HG03442 (cell line): Measurements from ENCODE around the gene EYS.

Experiments used
- ATAC-seq: cut with Tn5 transposase; IDR thresholded peaks from one replicate; pipeline ENCODE4 v1.9.1; 2021; ENCODE audit warnings: mild to moderate bottlenecking, moderate library complexity; ENCODE audit not compliant: unreplicated experiment

EYS gene

DNA sequence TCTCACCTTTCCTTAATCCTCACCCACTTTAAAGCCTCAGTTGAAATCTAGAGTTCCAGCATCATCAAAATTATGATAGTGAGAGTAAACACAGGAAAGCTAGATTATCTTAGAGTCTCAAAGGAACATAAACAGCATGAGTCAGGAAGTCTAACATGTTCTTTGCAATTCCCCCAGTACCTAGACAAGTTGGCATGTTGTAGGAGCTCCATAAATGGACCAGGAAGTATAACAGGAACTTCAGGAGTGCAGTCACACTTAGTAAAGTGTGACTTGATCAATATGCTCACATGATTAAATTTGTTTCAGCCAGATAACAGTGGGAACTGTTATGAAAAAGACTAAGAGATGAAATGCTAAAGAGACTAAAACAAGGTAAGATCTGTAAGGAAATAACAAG is 834.4 kb downstream of the EYS start:
- ATAC-seq, result no peak

GRCh38 chr6:64861039-64861651 is 845.9 kb downstream of the EYS start:
- ATAC-seq, result no peak

DNA sequence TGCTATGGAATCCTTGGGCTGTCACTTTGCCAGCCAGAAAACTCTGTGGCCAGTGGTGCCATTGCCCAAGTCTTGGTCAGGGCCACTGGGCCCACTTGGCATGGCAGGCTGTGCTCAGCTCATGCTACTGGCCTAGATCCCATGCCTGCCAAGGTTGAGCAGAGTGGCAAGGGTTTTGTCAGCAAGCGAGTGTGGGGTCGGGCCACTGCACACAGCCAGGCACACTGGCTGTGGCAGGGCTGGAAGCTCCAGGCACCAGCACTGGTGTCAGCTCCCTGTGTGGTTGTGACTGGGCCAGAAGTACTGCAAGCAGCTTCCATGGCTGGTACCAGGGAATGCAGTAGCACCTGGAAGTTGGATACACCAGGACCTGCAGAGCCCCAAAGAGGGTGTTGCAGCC is 846.8 kb downstream of the EYS start:
- no peak for ATAC-seq

- ATAC-seq, result no peak
Measured at GRCh38 chr6:64850121-64850520, 856.9 kb downstream of the EYS start.

GRCh38 chr6:64848467-64848866 is 858.6 kb downstream of the EYS start:
- no peak for ATAC-seq

GRCh38 chr6:64847396-64847795 is 859.6 kb downstream of the EYS start:
- ATAC-seq, result no peak

- ATAC-seq, result no peak
Measured at GRCh38 chr6:64838726-64839125, 868.3 kb downstream of the EYS start.

DNA sequence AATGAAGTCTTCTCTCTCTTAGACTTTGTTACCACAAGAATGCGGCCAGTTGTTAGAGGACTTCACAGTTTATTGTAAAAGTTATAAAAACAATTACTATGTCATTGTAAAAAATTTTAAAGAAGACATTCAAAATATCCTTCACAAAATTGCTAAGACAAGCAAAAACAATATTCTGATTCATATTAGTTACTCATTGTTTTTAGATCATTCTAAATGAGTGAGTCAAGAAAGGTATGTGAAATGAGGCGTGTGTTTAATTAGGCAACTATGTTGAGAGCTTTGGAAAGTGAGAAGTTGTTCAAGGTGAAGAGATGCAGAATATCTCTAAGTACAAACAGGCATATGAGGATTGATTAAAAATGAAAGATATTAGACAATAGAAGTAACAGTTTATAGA is 875.3 kb downstream of the EYS start:
- no peak for ATAC-seq

GRCh38 chr6:64817525-64817924 is 889.5 kb downstream of the EYS start:
- no peak for ATAC-seq

DNA sequence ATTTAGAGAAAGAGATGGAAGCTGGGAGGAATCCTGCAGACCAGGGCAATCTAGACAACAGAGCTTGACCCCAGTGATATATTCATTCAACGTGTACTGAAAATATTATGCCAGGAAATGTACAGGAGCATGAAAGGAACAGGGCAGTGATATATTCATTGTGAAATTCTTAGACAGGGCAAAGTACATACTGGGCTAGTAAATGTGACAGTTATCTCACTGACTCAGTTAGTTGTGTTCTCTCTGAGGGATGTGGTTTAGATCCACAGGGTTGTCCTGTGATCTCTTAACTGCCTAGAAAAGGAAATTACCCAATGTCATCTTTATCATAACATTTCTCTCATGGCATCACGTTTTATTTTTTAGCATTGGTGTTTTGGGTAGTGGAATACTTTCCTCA is 891.3 kb downstream of the EYS start:
- ATAC-seq, result no peak

DNA sequence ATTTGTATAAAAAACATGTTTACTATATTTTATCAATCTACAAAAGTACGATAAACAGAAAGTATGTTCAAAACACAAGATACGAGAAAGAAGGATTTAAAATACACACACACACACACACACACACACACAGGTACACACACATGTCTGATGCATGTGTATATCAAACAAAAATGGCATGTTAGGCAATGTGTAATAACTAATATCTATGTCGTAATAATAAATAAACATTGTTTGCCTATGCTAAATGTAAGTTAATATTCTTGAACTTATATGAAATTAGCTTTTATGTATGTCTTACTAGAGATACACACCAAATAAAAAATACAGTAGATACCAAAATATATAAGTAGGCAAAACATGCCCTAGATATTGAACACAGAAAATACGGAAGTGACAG is 894.9 kb downstream of the EYS start:
- ATAC-seq, result no peak

GRCh38 chr6:64811119-64811518 is 895.9 kb downstream of the EYS start:
- no peak for ATAC-seq

DNA sequence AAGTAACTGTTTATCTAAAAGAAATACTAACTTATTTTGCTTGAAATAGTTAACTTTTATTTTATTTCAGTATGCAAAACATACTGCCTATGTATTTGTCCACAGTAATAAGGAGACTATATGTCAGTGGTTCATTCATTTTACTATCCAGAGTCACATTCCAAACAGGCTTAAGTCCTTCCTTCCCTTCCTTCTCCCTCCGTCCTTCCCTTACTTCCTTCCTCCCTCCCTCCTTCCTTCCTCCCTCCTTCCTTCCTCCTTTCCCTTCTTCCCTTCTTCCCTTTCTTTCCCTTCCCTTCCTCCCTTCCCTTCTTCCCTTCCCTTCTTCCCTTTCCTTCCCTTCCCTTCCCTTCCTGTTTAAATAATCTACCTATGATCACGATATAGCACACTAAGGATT is 899.2 kb downstream of the EYS start:
- no peak for ATAC-seq

GRCh38 chr6:64803470-64804166 is 903.4 kb downstream of the EYS start:
- no peak for ATAC-seq

DNA sequence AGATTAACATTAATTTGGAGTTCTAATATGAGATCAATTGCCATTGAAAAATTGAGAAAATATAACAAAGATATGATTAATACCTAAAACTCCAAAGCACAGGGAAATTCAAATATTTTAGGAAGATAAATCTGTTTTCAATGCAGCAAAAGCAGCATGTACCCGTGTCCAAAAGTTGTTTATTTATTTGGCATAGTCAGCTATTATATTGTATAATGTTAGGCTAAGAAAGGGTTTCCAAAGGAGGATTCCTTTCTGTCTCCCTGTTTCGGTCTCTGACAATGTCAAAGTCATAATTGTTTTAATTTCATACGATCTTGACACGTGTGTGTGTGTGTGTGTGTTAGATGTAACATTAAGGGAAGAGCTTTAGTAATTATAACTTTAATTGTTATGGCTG is 914.5 kb downstream of the EYS start:
- no peak for ATAC-seq

DNA sequence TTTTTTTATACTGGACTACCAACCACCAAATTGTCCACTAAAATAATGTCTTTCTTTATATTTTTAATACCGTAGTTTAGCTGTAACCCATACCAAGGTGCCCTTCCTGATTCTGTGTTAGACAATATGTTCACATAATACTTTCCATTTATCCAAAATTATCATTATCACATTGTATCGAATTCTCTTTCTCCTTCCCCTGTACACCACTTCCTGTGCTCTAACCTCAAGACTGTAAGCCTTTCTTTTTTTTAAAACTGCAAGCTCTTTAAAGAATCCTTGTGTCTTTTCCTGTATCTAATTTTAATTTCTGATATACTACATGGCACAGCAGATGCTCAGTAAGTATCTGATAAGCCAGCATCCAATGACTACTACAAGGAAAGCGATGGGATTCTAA is 917.5 kb downstream of the EYS start:
- no peak for ATAC-seq

GRCh38 chr6:64786736-64787135 is 920.3 kb downstream of the EYS start:
- ATAC-seq, result no peak

GRCh38 chr6:64782877-64783276 is 924.1 kb downstream of the EYS start:
- no peak for ATAC-seq

DNA sequence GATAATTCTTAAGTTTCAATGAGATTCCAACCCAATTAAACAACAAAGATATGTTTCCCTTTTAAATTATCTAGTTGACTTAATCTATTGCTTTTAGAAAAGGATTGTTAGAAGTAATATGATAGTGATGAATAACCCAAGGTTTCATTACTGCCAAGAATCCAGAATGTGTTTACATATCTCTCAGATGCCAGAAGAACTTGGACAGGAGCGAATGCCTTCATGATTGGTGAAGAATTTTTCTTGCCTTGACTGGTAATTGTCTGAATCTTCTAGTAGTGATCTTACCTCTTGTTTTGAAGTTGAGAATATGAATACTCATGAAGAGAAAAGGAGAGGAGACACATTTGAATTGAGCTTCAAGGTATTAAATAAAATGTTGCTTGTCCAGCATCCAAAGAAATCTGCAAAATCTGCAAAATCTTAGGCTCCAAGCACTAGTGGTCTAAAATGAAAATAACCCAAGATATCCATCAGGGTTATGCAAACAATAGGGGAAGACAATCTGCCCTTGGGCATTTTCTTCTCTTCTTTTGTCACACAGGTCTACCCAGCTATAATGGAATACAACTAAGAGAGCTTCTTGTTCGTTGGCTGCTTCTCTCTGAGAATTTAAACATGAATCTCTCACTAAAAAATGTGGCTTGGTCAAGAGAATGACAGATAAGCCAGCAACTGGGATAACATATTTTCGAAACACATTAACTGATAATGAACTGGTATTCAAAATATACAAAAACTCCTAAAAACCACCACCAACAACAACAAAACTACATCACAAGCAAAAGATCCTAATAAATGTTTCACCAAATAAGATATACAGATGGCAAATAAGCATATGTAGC is 928.9 kb downstream of the EYS start:
- ATAC-seq, result no peak

- no peak for ATAC-seq
Measured at GRCh38 chr6:64776359-64776758, 930.7 kb downstream of the EYS start.

DNA sequence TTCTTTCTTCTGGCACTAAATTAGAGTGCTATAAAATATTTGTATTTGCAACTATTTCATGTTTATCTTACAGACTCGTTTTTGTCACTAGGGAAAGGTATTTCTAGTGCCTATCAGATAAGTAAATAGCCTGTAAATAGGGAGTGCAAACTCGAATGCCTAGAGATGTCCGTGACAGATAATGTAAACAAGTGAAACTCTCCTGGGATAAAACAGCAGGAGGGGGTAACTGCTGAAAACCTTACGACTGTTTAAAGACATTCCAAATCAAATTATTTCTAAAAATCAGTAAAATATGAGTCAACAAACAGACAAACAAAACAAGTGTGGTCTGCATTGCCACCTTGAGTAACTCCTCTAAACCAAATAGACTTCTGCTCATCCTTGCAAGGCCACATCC is 932.1 kb downstream of the EYS start:
- no peak for ATAC-seq

- no peak for ATAC-seq
Measured at GRCh38 chr6:64750910-64751309, 956.1 kb downstream of the EYS start.
